Cardiac muscle cell (in vitro differentiated cells and primary cell): ENCODE results near the gene KLF18. TPM values are rescaled to one million over a fixed set of nuclear protein-coding genes. Genes with fewer than 3 reads are reported as not detected.

Source experiments
- DNase-seq, 2 donors: peaks; one replicate each; pipeline versions ENCODE4 v3.0.0 to v3.0.0-alpha.2; 2010 to 2017; ENCODE audit warnings: low read depth in 1 of 2, low spot score in 1 of 2
- H3K27ac ChIP-seq: fragments of 200-600 bp; sonication (generic); 2 replicates; pipeline ENCODE4 v1.5.1; 2016
- H3K27me3 ChIP-seq: fragments of 200-600 bp; sonication (generic); 2 replicates; pipeline ENCODE4 v1.6.0; 2016; ENCODE audit warnings: control low read depth
- H3K36me3 ChIP-seq: fragments of 200-600 bp; sonication (generic); 2 replicates; pipeline ENCODE4 v1.5.1; 2016; ENCODE audit warnings: control low read depth
- H3K4me1 ChIP-seq: fragments of 200-600 bp; sonication (generic); 2 replicates; pipeline ENCODE4 v1.8.1; 2017; ENCODE audit warnings: low read depth, mild to moderate bottlenecking, mixed run types
- H3K4me3 ChIP-seq: fragments of 200-600 bp; sonication (generic); 2 replicates; pipeline ENCODE4 v1.5.1; 2016; ENCODE audit warnings: mild to moderate bottlenecking
- H3K9me3 ChIP-seq: fragments of 200-600 bp; sonication (generic); 2 replicates; pipeline ENCODE4 v1.5.1; 2017; ENCODE audit warnings: low read depth, mild to moderate bottlenecking, control low read depth
- CTCF ChIP-seq: IDR thresholded peaks from 2 replicates; pipeline ENCODE4 v1.5.1; 2012; ENCODE audit warnings: low read depth, mild to moderate bottlenecking, low read length
- polyA plus RNA-seq: library from polyadenylated mRNA; unstranded; fragments of >200 nt; fragmentation: Nextera tagmentation; extraction: Ambion mirVana; gene quantifications from 2 replicates; pipeline ENCODE4 v1.2.1, GENCODE V29; 2016
- total RNA-seq: library from RNA; depleted of rRNA; stranded (reverse); fragments of >200 nt; gene quantifications from 2 replicates; pipeline ENCODE4 v1.2.3, GENCODE V29; 2016

Gene KLF18
- not detected in 2 replicates for total RNA-seq
- not detected in 2 replicates for polyA plus RNA-seq

DNA sequence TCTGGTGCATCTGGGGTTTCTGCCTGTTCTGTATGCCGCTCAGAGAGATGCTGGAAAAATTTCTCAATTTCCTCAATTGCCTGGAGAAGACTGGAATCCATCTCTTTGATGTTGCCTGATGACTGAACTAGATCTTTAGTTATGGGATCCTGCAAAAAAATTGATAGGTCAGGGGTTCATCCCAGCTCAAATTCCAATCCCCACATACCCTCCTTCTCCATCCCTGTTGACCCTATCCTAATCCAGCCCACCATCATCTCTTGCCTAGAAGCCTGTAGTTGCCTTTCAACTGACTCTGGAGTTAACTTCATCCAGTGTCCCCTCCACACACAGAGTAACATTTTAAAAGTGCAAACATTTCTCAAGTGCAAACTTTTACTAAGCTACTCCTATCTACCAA is at the start of gene KLF18:
KLF18 (minus strand) TSS at position 101 of the 400 bp plus-strand sequence; CDS start at position 101, 0 bp downstream.
- no peak for TF ChIP-seq CTCF

DNA sequence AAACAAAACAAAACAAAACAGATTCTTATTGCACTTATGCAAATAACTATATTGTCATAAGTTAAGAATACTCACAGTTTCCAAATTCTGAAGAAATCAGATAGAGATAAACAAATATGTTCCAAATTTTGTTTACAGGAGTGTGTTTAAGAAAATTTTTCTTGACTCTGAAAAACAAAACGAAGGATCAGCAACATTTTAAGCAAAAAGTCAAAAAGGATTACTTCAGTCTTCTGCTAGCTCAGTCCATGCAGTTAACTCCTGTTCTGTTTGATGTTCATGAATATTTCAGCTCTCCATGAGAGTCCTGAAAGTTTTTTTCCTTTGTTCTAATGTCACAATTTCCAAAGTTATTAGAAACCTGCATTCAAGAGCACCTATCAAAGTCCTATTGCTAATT is 33.2 kb upstream of the KLF18 start:
- no peaks in the 10 kb centered on the region for H3K36me3 ChIP-seq

More for the DNA sequence above, at the start of gene KLF18:
- no peak within 1 kb of the TSS for H3K4me3 ChIP-seq
- no peak for DNase-seq
- H3K36me3 ChIP-seq: no peaks in the 10 kb centered on the region
- H3K4me1 ChIP-seq: no peaks in the 10 kb centered on the region
- H3K27ac ChIP-seq: no peak within 1 kb of the TSS
- H3K27me3 ChIP-seq: no peaks in the 10 kb centered on the region
- H3K9me3 ChIP-seq: no peaks in the 10 kb centered on the region

DNA sequence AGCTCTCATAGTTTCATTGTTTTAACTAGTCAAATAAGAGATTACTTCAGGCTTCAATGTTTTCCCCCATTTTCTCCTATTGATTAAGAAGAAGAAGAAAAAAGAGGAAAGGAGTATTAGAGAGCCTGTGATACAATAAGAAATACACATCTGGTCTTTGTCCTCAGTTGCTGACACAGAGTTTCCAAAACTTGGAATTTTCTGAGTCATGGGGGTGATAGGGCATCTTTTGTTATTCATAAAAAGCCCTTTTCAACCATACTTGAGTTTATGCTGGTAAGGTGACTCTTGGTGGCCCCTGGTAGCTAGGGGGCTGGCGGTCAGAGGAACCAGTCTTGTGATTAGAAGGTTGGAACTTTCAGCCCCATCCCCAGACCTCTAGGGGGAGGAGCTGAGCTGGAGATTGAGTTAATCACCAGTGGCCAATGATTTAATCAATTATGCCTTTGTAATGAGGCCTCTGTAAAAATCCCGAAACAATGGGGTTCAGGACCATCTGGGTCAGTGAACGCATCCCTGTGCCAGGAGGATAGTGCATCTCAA is 28.9 kb upstream of the KLF18 start:
- Histone ChIP-seq H3K4me1 (no peaks in the 10 kb centered on the region), H3K4me3 (no peak overlapping the region), H3K27me3 (no peaks in the 10 kb centered on the region), H3K36me3 (no peaks in the 10 kb centered on the region), H3K27ac (no peak overlapping the region), H3K9me3 (no peaks in the 10 kb centered on the region)
- DNase-seq: peak in 1 of 2 donors; percentile 65
- TF ChIP-seq CTCF: peak; percentile 12

More for the DNA sequence above, 33.2 kb upstream of the KLF18 start:
- Histone ChIP-seq H3K4me1 (no peaks in the 10 kb centered on the region), H3K27ac (no peak overlapping the region), H3K9me3 (no peaks in the 10 kb centered on the region), H3K4me3 (no peak overlapping the region), H3K27me3 (no peaks in the 10 kb centered on the region)
- DNase-seq: no peak
- TF ChIP-seq CTCF: no peak

- Histone ChIP-seq H3K4me1 (no peaks in the 10 kb centered on the region), H3K9me3 (no peaks in the 10 kb centered on the region), H3K27ac (no peak overlapping the region), H3K4me3 (no peak overlapping the region), H3K27me3 (no peaks in the 10 kb centered on the region), H3K36me3 (no peaks in the 10 kb centered on the region)
- no peak for TF ChIP-seq CTCF
- no peak for DNase-seq
These were observed 27.2 kb upstream of the KLF18 start for GRCh38 chr1:44168520-44169098.

DNA sequence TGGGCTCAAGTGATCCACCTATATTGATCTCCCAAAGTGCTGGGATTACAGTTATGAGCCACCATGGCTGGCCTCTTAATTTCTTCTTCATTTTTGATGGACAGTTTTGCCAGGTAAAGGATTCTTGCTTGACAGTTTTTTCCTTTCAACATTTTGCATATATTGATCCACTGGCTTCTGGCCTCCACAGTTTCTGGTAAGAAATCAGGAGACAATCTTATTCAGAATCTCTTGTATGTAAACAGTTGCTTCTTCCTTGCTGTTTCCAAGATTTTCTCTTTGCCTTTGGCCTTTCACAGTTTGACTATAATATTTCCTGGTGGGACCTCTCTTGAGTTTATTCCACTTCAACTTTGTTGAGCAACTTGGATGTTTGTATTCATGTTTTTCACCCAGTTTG is 20.1 kb upstream of the KLF18 start:
- Histone ChIP-seq H3K36me3 (no peaks in the 10 kb centered on the region), H3K4me1 (no peaks in the 10 kb centered on the region)

More for the DNA sequence above, 20.1 kb upstream of the KLF18 start:
- TF ChIP-seq CTCF: no peak
- H3K27me3 ChIP-seq: no peaks in the 10 kb centered on the region
- no peaks in the 10 kb centered on the region for H3K9me3 ChIP-seq
- DNase-seq: no peak
- no peak overlapping the region for H3K27ac ChIP-seq
- no peak overlapping the region for H3K4me3 ChIP-seq
